ENCODE measurements around the gene IQUB.

GRCh38 chr7:123539871-123540270, 5.5 kb upstream of the IQUB start:
- TF ChIP-seq CTCF (conservative IDR thresholded peaks at IDR 0.05) (no peak), EZH2 (IDR thresholded peaks at IDR 0.05; ENCODE audit: low read depth) (no peak)
